Epithelial cell of esophagus (primary cell): ENCODE measurements around the gene RAD9A.

Source experiments
- DNase-seq: peaks from one replicate; pipeline ENCODE4 v3.0.0; 2010; ENCODE audit warnings: low read depth
- H3K4me3 ChIP-seq: 2 replicates; pipeline ENCODE4 v1.5.1; 2011; ENCODE audit warnings: mild to moderate bottlenecking, low read length, control low read depth
- CTCF ChIP-seq: IDR thresholded peaks from 2 replicates; pipeline ENCODE4 v1.5.1; 2011; ENCODE audit warnings: low read depth, mild to moderate bottlenecking, low read length, control low read depth, inconsistent platforms; ENCODE audit not compliant: insufficient read depth; ENCODE audit errors: missing control alignments

The RAD9A gene

GRCh38 chr11:67409261-67409666 is 17.5 kb downstream of the RAD9A start:
- no peak for DNase-seq
- no peak overlapping the region for H3K4me3 ChIP-seq
- TF ChIP-seq CTCF: no peak

GRCh38 chr11:67409781-67410368 is 18.1 kb downstream of the RAD9A start:
- H3K4me3 ChIP-seq: no peak overlapping the region
- no peak for TF ChIP-seq CTCF
- no peak for DNase-seq

GRCh38 chr11:67410369-67410831 is 18.6 kb downstream of the RAD9A start:
- H3K4me3 ChIP-seq: no peak overlapping the region

GRCh38 chr11:67410984-67411784 is 19.4 kb downstream of the RAD9A start:
- no peak for DNase-seq
- TF ChIP-seq CTCF: no peak
- H3K4me3 ChIP-seq: no peak overlapping the region

More at GRCh38 chr11:67410369-67410831, 18.6 kb downstream of the RAD9A start:
- no peak for DNase-seq
- no peak for TF ChIP-seq CTCF

- DNase-seq: no peak
- no peak for TF ChIP-seq CTCF
These were observed 20.0 kb downstream of the RAD9A start for GRCh38 chr11:67411785-67412152.

GRCh38 chr11:67412495-67413179 is 20.9 kb downstream of the RAD9A start:
- H3K4me3 ChIP-seq: no peak overlapping the region
- no peak for TF ChIP-seq CTCF
- no peak for DNase-seq

More at GRCh38 chr11:67411785-67412152, 20.0 kb downstream of the RAD9A start:
- no peak overlapping the region for H3K4me3 ChIP-seq
